K562 (cell line): Measurements from ENCODE around the gene CREG1. TPM values are rescaled to one million over a fixed set of nuclear protein-coding genes. Genes with fewer than 3 reads are reported as not detected.

ENCODE experiments used
- ATF4 ChIP-seq: fragments of 450-650 bp; formaldehyde crosslinking; IDR thresholded peaks from 2 replicates; pipeline ENCODE4 v1.4.0; 2022; ENCODE audit warnings: mild to moderate bottlenecking, moderate library complexity
- BHLHE40 ChIP-seq: IDR thresholded peaks from 2 replicates; pipeline ENCODE4 v1.6.1; 2011; ENCODE audit warnings: low read length, improper control_type of control experiment
- CBX1 ChIP-seq: sonication (generic); IDR thresholded peaks from 2 replicates; pipeline ENCODE4 v1.6.1; 2016; ENCODE audit warnings: antibody characterized with exemption, low read depth, mild to moderate bottlenecking
- CBX8 ChIP-seq: fragments of 200-600 bp; sonication (generic); IDR thresholded peaks from 2 replicates; pipeline ENCODE4 v1.6.1; 2012; ENCODE audit warnings: borderline replicate concordance, mixed run types, low read depth, mild to moderate bottlenecking, moderate library complexity, mixed read lengths, low read length, control low read depth, inconsistent platforms; ENCODE audit not compliant: poor library complexity, severe bottlenecking; ENCODE audit errors: extremely low read depth
- CHAMP1 ChIP-seq: fragments of 450-650 bp; IDR thresholded peaks from 2 replicates; pipeline ENCODE4 v1.6.1; 2016; ENCODE audit warnings: mild to moderate bottlenecking
- CTCFL ChIP-seq: IDR thresholded peaks from 2 replicates; pipeline ENCODE4 v1.6.1; 2011; ENCODE audit warnings: borderline replicate concordance, low read depth, mild to moderate bottlenecking, moderate library complexity, low read length; ENCODE audit not compliant: insufficient read depth, poor library complexity, severe bottlenecking
- FOXK2 ChIP-seq, 2 experiments: fragments of 450-650 bp; IDR thresholded peaks in 1 of 2; conservative IDR thresholded peaks in 1 of 2; 2 replicates each; pipeline ENCODE4 v1.6.1; 2016; ENCODE audit warnings: low read depth in 2 of 2, mild to moderate bottlenecking in 1 of 2
- KDM1A ChIP-seq, 2 experiments: fragments of 450-650 bp; IDR thresholded peaks; 2 replicates each; pipeline ENCODE4 v1.6.1; 2016; ENCODE audit warnings: mild to moderate bottlenecking in 2 of 2
- MEF2A ChIP-seq: IDR thresholded peaks from 2 replicates; pipeline ENCODE4 v1.6.1; 2011; ENCODE audit warnings: low read depth, mild to moderate bottlenecking, low read length, moderate library complexity; ENCODE audit not compliant: control insufficient read depth
- MEIS2 ChIP-seq: fragments of 450-650 bp; IDR thresholded peaks from 2 replicates; pipeline ENCODE4 v1.6.1; 2014; ENCODE audit warnings: mild to moderate bottlenecking; ENCODE audit not compliant: partially characterized antibody
- NR2C1 ChIP-seq, 2 experiments: fragments of 450-650 bp; IDR thresholded peaks; 2 replicates each; pipeline ENCODE4 v1.6.1; 2017; ENCODE audit warnings: mild to moderate bottlenecking in 2 of 2, antibody characterized with exemption in 1 of 2, inconsistent platforms in 1 of 2, missing compliant biosample characterization in 1 of 2, missing genetic modification characterization in 1 of 2
- SMAD3 ChIP-seq: fragments of 450-650 bp; formaldehyde crosslinking; conservative IDR thresholded peaks from 2 replicates; pipeline ENCODE4 v1.4.0; 2020; ENCODE audit warnings: mild to moderate bottlenecking
- SOX6 ChIP-seq: fragments of 450-650 bp; IDR thresholded peaks from 2 replicates; pipeline ENCODE4 v1.6.1; 2014; ENCODE audit warnings: mild to moderate bottlenecking
- TFAM ChIP-seq: fragments of 250-450 bp; sonication (Bioruptor Pico); conservative IDR thresholded peaks from 2 replicates; pipeline ENCODE4 v1.5.0; 2021; ENCODE audit warnings: mild to moderate bottlenecking, moderate library complexity
- ZBTB7A ChIP-seq: IDR thresholded peaks from 2 replicates; pipeline ENCODE4 v1.6.1; 2011; ENCODE audit warnings: low read depth, mild to moderate bottlenecking, low read length, moderate library complexity, borderline replicate concordance; ENCODE audit not compliant: control insufficient read depth
- ZNF586 ChIP-seq: fragments of 450-650 bp; formaldehyde crosslinking; conservative IDR thresholded peaks from 2 replicates; pipeline ENCODE4 v1.4.0; 2020; ENCODE audit warnings: mild to moderate bottlenecking, moderate library complexity
- ZNF609 ChIP-seq: sonication (generic); formaldehyde crosslinking; IDR thresholded peaks from 2 replicates; pipeline ENCODE4 v1.8.1; 2023; ENCODE audit warnings: missing genetic modification reagents, mild to moderate bottlenecking, borderline replicate concordance
- polyA plus RNA-seq, 8 experiments: library from polyadenylated mRNA; depleted of rRNA in 4 of 8; stranded (reverse) in 5 of 8; unstranded in 3 of 8; fragments of >200 nt; fragmentation: Nextera tagmentation in 2 of 8; fragmentation: Illumina TruSeq in 1 of 8; extraction: Ambion mirVana in 2 of 8; extraction: Trizol in 1 of 8; gene quantifications; 2 replicates each; pipeline versions ENCODE4 v1.2.1 to v1.2.3, GENCODE V29; 2011 to 2014; ENCODE audit warnings: inconsistent platforms in 1 of 8, missing spikeins in 1 of 8
- total RNA-seq, 7 experiments: library from RNA; depleted of rRNA in 6 of 7; stranded (reverse); fragments of >200 nt in 6 of 7; fragmentation: Illumina TruSeq in 2 of 7; extraction: Trizol in 2 of 7; gene quantifications; 2 replicates each; pipeline versions ENCODE4 v1.2.1 to v1.2.3, GENCODE V29; 2011 to 2021; ENCODE audit warnings: low replicate concordance in 1 of 7

The CREG1 gene
- total and polyA plus RNA-seq, 9 of the 15 experiments (the other 6 are each of a cell fraction or from before 2014, with no cell fraction given), result 45.7 to 272 (median 161) TPM

GRCh38 chr1:167524651-167525050, 28.9 kb downstream of the CREG1 start (continued):
- TF ChIP-seq CBX8 (no peak), TFAM (CRISPR knock-in tag) (no peak), ATF4 (peak; percentile 90), ZNF609 (CRISPR knock-in tag) (no peak), CTCFL (no peak), MEIS2 (peak; percentile 48), ZNF586 (CRISPR knock-in tag) (no peak), CBX1 (no peak), BHLHE40 (peak; percentile 60), MEF2A (no peak), ZBTB7A (no peak), SMAD3 (CRISPR knock-in tag) (0 out of 2 replicates have a peak, but pooled peaks have one; percentile 12), CHAMP1 (0 out of 2 replicates have a peak, but pooled peaks have one; percentile 8), SOX6 (peak; percentile 53; the same call in 1 of the 2 replicates), FOXK2 (conservative IDR thresholded peaks at IDR 0.05 in 1 of 2, IDR thresholded peaks at IDR 0.05 in 1 of 2; ENCODE audit: low read depth in 2 of 2) (peak; percentile 18 to 23; a peak in 1 of 4 replicates), KDM1A (IDR thresholded peaks at IDR 0.05) (no peak), NR2C1 (IDR thresholded peaks at IDR 0.05) (no peak), NR2C1 (tag; IDR thresholded peaks at IDR 0.05) (0 out of 2 replicates have a peak, but pooled peaks have one; percentile 52)
